WTC11 (cell line): ENCODE data around the gene GCNT4. TPM values are rescaled to one million over a fixed set of nuclear protein-coding genes. Genes with fewer than 3 reads are reported as not detected.

Source experiments
- ATAC-seq: fragments of 200-7000 bp; cut with Tn5 transposase; 2 replicates; pipeline ENCODE4 v1.10.0; 2021; ENCODE audit warnings: mild to moderate bottlenecking, moderate library complexity
- CTCF ChIA-PET: fragments of 300-600 bp; sonication (Branson Sonifier 250); formaldehyde crosslinking; loops from one replicate; lab custom pipeline; 2021; ENCODE audit warnings: antibody characterized with exemption; lab: Charles Lee
- POLR2A ChIA-PET: fragments of 350-600 bp; sonication (Branson Sonifier 250); formaldehyde crosslinking; loops from one replicate; lab custom pipeline; 2021; ENCODE audit warnings: antibody characterized with exemption; lab: Charles Lee
- DNase-seq: peaks from one replicate; pipeline ENCODE4 v3.0.0; 2021; ENCODE audit warnings: low spot score
- H3K27ac Mint-ChIP-seq: 2 replicates; pipeline ENCODE4 v1.8.0; 2021; ENCODE audit warnings: mixed read lengths
- H3K27me3 Mint-ChIP-seq: 2 replicates; pipeline ENCODE4 v1.8.0; 2021; ENCODE audit warnings: low read depth, mild to moderate bottlenecking, moderate library complexity, mixed read lengths
- H3K36me3 Mint-ChIP-seq: 2 replicates; pipeline ENCODE4 v1.8.0; 2021; ENCODE audit warnings: mixed read lengths
- H3K4me1 Mint-ChIP-seq: 2 replicates; pipeline ENCODE4 v1.8.0; 2022; ENCODE audit warnings: mixed read lengths
- H3K4me3 Mint-ChIP-seq: 2 replicates; pipeline ENCODE4 v1.8.0; 2021; ENCODE audit warnings: mild to moderate bottlenecking, moderate library complexity, mixed read lengths
- H3K9me3 Mint-ChIP-seq: 2 replicates; pipeline ENCODE4 v1.8.0; 2021; ENCODE audit warnings: mixed read lengths
- ARID4B ChIP-seq: sonication (generic); formaldehyde crosslinking; IDR thresholded peaks from 2 replicates; pipeline ENCODE4 v1.8.0; 2023; ENCODE audit warnings: missing genetic modification reagents, mild to moderate bottlenecking, borderline replicate concordance
- CREM ChIP-seq: sonication (generic); formaldehyde crosslinking; IDR thresholded peaks from 2 replicates; pipeline ENCODE4 v1.8.1; 2022; ENCODE audit warnings: mild to moderate bottlenecking, missing genetic modification reagents, moderate library complexity
- ESRRA ChIP-seq: sonication (generic); formaldehyde crosslinking; IDR thresholded peaks from 2 replicates; pipeline ENCODE4 v1.8.1; 2022; ENCODE audit warnings: mild to moderate bottlenecking, missing genetic modification reagents, borderline replicate concordance
- GRHL2 ChIP-seq: fragments of 250-450 bp; sonication (Bioruptor Pico); IDR thresholded peaks from 2 replicates; pipeline ENCODE4 v1.8.0; 2022; ENCODE audit warnings: mild to moderate bottlenecking, moderate library complexity; ENCODE audit not compliant: insufficient replicate concordance, severe bottlenecking
- GTF2I ChIP-seq: fragments of 250-450 bp; sonication (Bioruptor Pico); conservative IDR thresholded peaks from 2 replicates; pipeline ENCODE4 v1.4.0; 2021; ENCODE audit warnings: mild to moderate bottlenecking
- HMGXB4 ChIP-seq: sonication (generic); formaldehyde crosslinking; IDR thresholded peaks from 2 replicates; pipeline ENCODE4 v1.8.1; 2023; ENCODE audit warnings: mild to moderate bottlenecking, moderate library complexity, missing genetic modification reagents
- TP53 ChIP-seq: sonication (generic); formaldehyde crosslinking; IDR thresholded peaks from 2 replicates; pipeline ENCODE4 v1.8.1; 2023; ENCODE audit warnings: mild to moderate bottlenecking, missing genetic modification reagents
- ZNF423 ChIP-seq: fragments of 250-450 bp; sonication (Bioruptor Pico); IDR thresholded peaks from 2 replicates; pipeline ENCODE4 v2.1.2; 2022; ENCODE audit warnings: mild to moderate bottlenecking, moderate library complexity
- ZNF425 ChIP-seq: fragments of 250-450 bp; sonication (Bioruptor Pico); conservative IDR thresholded peaks from 2 replicates; pipeline ENCODE4 v1.9.0; 2021; ENCODE audit warnings: mild to moderate bottlenecking
- ZNF532 ChIP-seq: fragments of 250-450 bp; sonication (Bioruptor Pico); IDR thresholded peaks from 2 replicates; pipeline ENCODE4 v1.9.0; 2021; ENCODE audit warnings: mild to moderate bottlenecking, borderline replicate concordance
- total RNA-seq: library from RNA; stranded (reverse); gene quantifications from 3 replicates; pipeline ENCODE4 v1.2.3, GENCODE V29; 2021
- TF ChIP-seq, protein P1 (sequence below): sonication (generic); formaldehyde crosslinking; IDR thresholded peaks from 2 replicates; pipeline ENCODE4 v1.8.1; 2023; ENCODE audit warnings: mild to moderate bottlenecking, missing genetic modification reagents, borderline replicate concordance
- TF ChIP-seq, protein P2 (sequence below): fragments of 250-450 bp; sonication (Bioruptor Pico); IDR thresholded peaks from 2 replicates; pipeline ENCODE4 v1.9.0; 2021; ENCODE audit warnings: mild to moderate bottlenecking

Gene GCNT4
- total RNA-seq, 1 experiment from 2014 or later, result 1.8 TPM

GRCh38 chr5:75089662-75090061 is 37.3 kb upstream of the GCNT4 start (continued):
- TF ChIP-seq ZNF425 (CRISPR knock-in tag) (no peak), ZNF423 (no peak), TP53 (CRISPR knock-in tag) (no peak), ESRRA (CRISPR knock-in tag) (no peak), ARID4B (no peak), GRHL2 (CRISPR knock-in tag) (no peak), ZNF532 (CRISPR knock-in tag) (no peak), GTF2I (CRISPR knock-in tag) (no peak)
- TF ChIP-seq, protein P1, sequence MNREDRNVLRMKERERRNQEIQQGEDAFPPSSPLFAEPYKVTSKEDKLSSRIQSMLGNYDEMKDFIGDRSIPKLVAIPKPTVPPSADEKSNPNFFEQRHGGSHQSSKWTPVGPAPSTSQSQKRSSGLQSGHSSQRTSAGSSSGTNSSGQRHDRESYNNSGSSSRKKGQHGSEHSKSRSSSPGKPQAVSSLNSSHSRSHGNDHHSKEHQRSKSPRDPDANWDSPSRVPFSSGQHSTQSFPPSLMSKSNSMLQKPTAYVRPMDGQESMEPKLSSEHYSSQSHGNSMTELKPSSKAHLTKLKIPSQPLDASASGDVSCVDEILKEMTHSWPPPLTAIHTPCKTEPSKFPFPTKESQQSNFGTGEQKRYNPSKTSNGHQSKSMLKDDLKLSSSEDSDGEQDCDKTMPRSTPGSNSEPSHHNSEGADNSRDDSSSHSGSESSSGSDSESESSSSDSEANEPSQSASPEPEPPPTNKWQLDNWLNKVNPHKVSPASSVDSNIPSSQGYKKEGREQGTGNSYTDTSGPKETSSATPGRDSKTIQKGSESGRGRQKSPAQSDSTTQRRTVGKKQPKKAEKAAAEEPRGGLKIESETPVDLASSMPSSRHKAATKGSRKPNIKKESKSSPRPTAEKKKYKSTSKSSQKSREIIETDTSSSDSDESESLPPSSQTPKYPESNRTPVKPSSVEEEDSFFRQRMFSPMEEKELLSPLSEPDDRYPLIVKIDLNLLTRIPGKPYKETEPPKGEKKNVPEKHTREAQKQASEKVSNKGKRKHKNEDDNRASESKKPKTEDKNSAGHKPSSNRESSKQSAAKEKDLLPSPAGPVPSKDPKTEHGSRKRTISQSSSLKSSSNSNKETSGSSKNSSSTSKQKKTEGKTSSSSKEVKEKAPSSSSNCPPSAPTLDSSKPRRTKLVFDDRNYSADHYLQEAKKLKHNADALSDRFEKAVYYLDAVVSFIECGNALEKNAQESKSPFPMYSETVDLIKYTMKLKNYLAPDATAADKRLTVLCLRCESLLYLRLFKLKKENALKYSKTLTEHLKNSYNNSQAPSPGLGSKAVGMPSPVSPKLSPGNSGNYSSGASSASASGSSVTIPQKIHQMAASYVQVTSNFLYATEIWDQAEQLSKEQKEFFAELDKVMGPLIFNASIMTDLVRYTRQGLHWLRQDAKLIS (CRISPR knock-in tag), result no peak

DNA sequence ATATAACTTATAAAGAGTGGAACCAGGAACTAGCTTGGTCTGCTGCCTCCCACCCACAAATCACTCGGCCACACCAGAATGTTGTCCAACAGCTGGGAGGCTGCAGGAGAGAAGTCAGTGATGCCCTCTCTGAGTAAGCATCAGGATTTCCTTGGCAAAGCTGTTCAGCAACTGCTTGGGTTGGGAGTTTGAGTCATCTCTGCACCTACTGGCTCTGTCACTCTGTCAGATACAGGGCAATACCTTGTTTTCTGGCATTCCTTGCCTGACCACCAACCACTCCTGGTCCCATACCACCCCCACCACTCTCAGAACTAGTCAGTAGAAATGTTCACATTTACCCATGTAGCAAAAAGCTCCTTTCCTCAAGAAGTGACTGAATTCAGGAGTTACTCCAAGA is 36.8 kb upstream of the GCNT4 start:
- H3K36me3 Mint-ChIP-seq, result no peaks in the 10 kb centered on the region
- ATAC-seq (no peak), DNase-seq (no peak)
- H3K4me1 Mint-ChIP-seq, result no peaks in the 10 kb centered on the region
- POLR2A ChIA-PET, result no interaction called here
- no peak overlapping the region for H3K4me3 Mint-ChIP-seq
- TF ChIP-seq HMGXB4 (CRISPR knock-in tag) (no peak), CREM (CRISPR knock-in tag) (no peak), ARID4B (no peak)
- TF ChIP-seq, protein P2, sequence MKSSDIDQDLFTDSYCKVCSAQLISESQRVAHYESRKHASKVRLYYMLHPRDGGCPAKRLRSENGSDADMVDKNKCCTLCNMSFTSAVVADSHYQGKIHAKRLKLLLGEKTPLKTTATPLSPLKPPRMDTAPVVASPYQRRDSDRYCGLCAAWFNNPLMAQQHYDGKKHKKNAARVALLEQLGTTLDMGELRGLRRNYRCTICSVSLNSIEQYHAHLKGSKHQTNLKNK (CRISPR knock-in tag), result no peak
- TF ChIP-seq, all 79 proteins: peak for 0
- CTCF ChIA-PET, result no interaction called here
- Mint-ChIP-seq H3K27me3 (no peaks in the 10 kb centered on the region), H3K9me3 (no peaks in the 10 kb centered on the region), H3K27ac (no peak overlapping the region)
